Lower leg skin (tissue), 3 donors: ENCODE measurements around the gene LETMD1.

ENCODE experiments used
- CTCF ChIP-seq, 3 donors: fragments of 450-650 bp; IDR thresholded peaks; one replicate each; pipeline ENCODE4 v1.5.1; 2016; ENCODE audit warnings: antibody characterized with exemption in 3 of 3, mild to moderate bottlenecking in 3 of 3, moderate library complexity in 2 of 3
- POLR2A ChIP-seq, 2 donors: fragments of 450-650 bp; IDR thresholded peaks; one replicate each; pipeline ENCODE4 v1.6.1; 2016 to 2017; ENCODE audit warnings: antibody characterized with exemption in 2 of 2, mild to moderate bottlenecking in 1 of 2, moderate library complexity in 1 of 2

GRCh38 chr12:51001799-51002198 lies 46.3 kb upstream of the LETMD1 start:
- TF ChIP-seq CTCF (IDR thresholded peaks at IDR 0.05) (no peak), POLR2A (IDR thresholded peaks at IDR 0.05) (no peak)
